Measurements from ENCODE around the gene TP53I11.

The TP53I11 gene

GRCh38 chr11:44938066-44938691 lies 12.5 kb downstream of the TP53I11 start:
- no peak for DNase-seq

GRCh38 chr11:44936951-44937543 lies 13.6 kb downstream of the TP53I11 start:
- DNase-seq: no peak

- peak; percentile 75 for DNase-seq
These were observed 14.2 kb downstream of the TP53I11 start for GRCh38 chr11:44936525-44936924.

GRCh38 chr11:44934735-44935250 lies 15.9 kb downstream of the TP53I11 start:
- no peak for DNase-seq

GRCh38 chr11:44934110-44934509 lies 16.6 kb downstream of the TP53I11 start:
- DNase-seq: no peak

GRCh38 chr11:44931466-44931865 lies 19.2 kb downstream of the TP53I11 start:
- DNase-seq: no peak

GRCh38 chr11:44930588-44931302 lies 19.9 kb downstream of the TP53I11 start:
- DNase-seq: no peak

GRCh38 chr11:44928816-44929215 lies 21.9 kb downstream of the TP53I11 start:
- no peak for DNase-seq

- DNase-seq: no peak
These were observed 22.5 kb downstream of the TP53I11 start for GRCh38 chr11:44928144-44928543.

GRCh38 chr11:44927174-44927661 lies 23.5 kb downstream of the TP53I11 start:
- DNase-seq: peak; percentile 61

GRCh38 chr11:44926036-44926435 lies 24.6 kb downstream of the TP53I11 start:
- DNase-seq: no peak

- DNase-seq: no peak
These were observed 26.9 kb downstream of the TP53I11 start for GRCh38 chr11:44923806-44924205.

GRCh38 chr11:44923115-44923514 lies 27.6 kb downstream of the TP53I11 start:
- no peak for DNase-seq

- no peak for DNase-seq
These were observed 30.2 kb downstream of the TP53I11 start for GRCh38 chr11:44920451-44920850.

GRCh38 chr11:44917741-44918140 lies 32.9 kb downstream of the TP53I11 start:
- no peak for DNase-seq

GRCh38 chr11:44916801-44917385 lies 33.8 kb downstream of the TP53I11 start:
- DNase-seq: no peak

- no peak for DNase-seq
These were observed 34.4 kb downstream of the TP53I11 start for GRCh38 chr11:44916331-44916730.

- DNase-seq: no peak
These were observed 35.1 kb downstream of the TP53I11 start for GRCh38 chr11:44915621-44916020.

GRCh38 chr11:44915004-44915403 lies 35.7 kb downstream of the TP53I11 start:
- DNase-seq: no peak

- no peak for DNase-seq
These were observed 36.6 kb downstream of the TP53I11 start for GRCh38 chr11:44914105-44914504.

- DNase-seq: no peak
These were observed 37.2 kb downstream of the TP53I11 start for GRCh38 chr11:44913502-44913901.

GRCh38 chr11:44912270-44912987 lies 38.3 kb downstream of the TP53I11 start:
- no peak for DNase-seq
